CD4-positive, alpha-beta memory T cell (primary cell): ENCODE measurements around the gene B4GALNT2. TPM values are rescaled to one million over a fixed set of nuclear protein-coding genes. Genes with fewer than 3 reads are reported as not detected.

Experiments used
- CTCF ChIA-PET: fragments of 350-600 bp; sonication (Branson Sonifier 250); formaldehyde crosslinking; loops from one replicate; lab custom pipeline; 2021; ENCODE audit warnings: inconsistent platforms; ENCODE audit not compliant: partially characterized antibody; lab: Charles Lee
- POLR2A ChIA-PET: fragments of 350-600 bp; sonication (Branson Sonifier 250); formaldehyde crosslinking; loops from one replicate; lab custom pipeline; 2021; ENCODE audit not compliant: partially characterized antibody; lab: Charles Lee
- DNase-seq, 5 donors: peaks; one replicate each; pipeline versions ENCODE4 v3.0.0 to v3.0.0-alpha.2; 2020 to 2022; ENCODE audit warnings: mixed read lengths in 1 of 5
- H3K27ac ChIP-seq: one replicate; pipeline ENCODE4 v1.7.0; 2013; ENCODE audit warnings: low read depth, low read length
- H3K27me3 ChIP-seq: 2 replicates; pipeline ENCODE4 v1.7.0; 2013; ENCODE audit warnings: mild to moderate bottlenecking, low read length, moderate library complexity; ENCODE audit not compliant: insufficient read depth
- H3K36me3 ChIP-seq: 2 replicates; pipeline ENCODE4 v1.7.0; 2013; ENCODE audit warnings: mild to moderate bottlenecking, low read length, moderate library complexity; ENCODE audit not compliant: insufficient read depth
- H3K4me1 ChIP-seq: 2 replicates; pipeline ENCODE4 v1.7.0; 2013; ENCODE audit warnings: mild to moderate bottlenecking, low read length, moderate library complexity; ENCODE audit not compliant: insufficient read depth
- H3K4me3 ChIP-seq, 2 donors: one replicate each; pipeline ENCODE4 v1.7.0; 2013; ENCODE audit warnings: low read length in 2 of 2, mild to moderate bottlenecking in 1 of 2
- H3K9me3 ChIP-seq, 2 donors: one replicate each; pipeline ENCODE4 v1.7.0; 2013; ENCODE audit warnings: low read length in 2 of 2, control low read depth in 1 of 2; ENCODE audit not compliant: control insufficient read depth in 1 of 2
- H3K27ac Mint-ChIP-seq, 7 donors: one replicate each; pipeline ENCODE4 v1.8.0; 2020 to 2021; ENCODE audit warnings: mixed read lengths in 7 of 7, mild to moderate bottlenecking in 6 of 7, inconsistent platforms in 3 of 7, moderate library complexity in 3 of 7
- H3K27me3 Mint-ChIP-seq, 2 donors: one replicate each; pipeline ENCODE4 v1.8.0; 2020 to 2021; ENCODE audit warnings: mixed read lengths in 2 of 2
- H3K36me3 Mint-ChIP-seq, 2 donors: one replicate each; pipeline ENCODE4 v1.8.0; 2020 to 2021; ENCODE audit warnings: mixed read lengths in 2 of 2, inconsistent platforms in 1 of 2, mild to moderate bottlenecking in 1 of 2
- H3K4me1 Mint-ChIP-seq, 4 donors: one replicate each; pipeline ENCODE4 v1.8.0; 2020 to 2021; ENCODE audit warnings: mixed read lengths in 4 of 4, mild to moderate bottlenecking in 1 of 4
- H3K4me3 Mint-ChIP-seq, 8 donors: one replicate each; pipeline ENCODE4 v1.8.0; 2020 to 2021; ENCODE audit warnings: mixed read lengths in 8 of 8, mild to moderate bottlenecking in 7 of 8, moderate library complexity in 6 of 8, inconsistent platforms in 3 of 8
- H3K9me3 Mint-ChIP-seq, 8 donors: one replicate each; pipeline ENCODE4 v1.8.0; 2020 to 2021; ENCODE audit warnings: mixed read lengths in 8 of 8, mild to moderate bottlenecking in 5 of 8, inconsistent platforms in 3 of 8, moderate library complexity in 1 of 8
- intact Hi-C: fragments of 100-400 bp; cut with micrococcal nuclease; formaldehyde crosslinking; loops from one replicate; pipeline ENCODE4 v1.15.1; 2023
- polyA plus RNA-seq, 2 donors: library from polyadenylated mRNA; unstranded; fragments of 300-500 nt; fragmentation: Illumina TruSeq; gene quantifications; one replicate each; pipeline ENCODE4 v1.2.3, GENCODE V29; 2021
- total RNA-seq, 2 experiments: library from RNA; stranded (reverse); gene quantifications; one replicate each; pipeline ENCODE4 v1.2.3, GENCODE V29; 2021

The B4GALNT2 gene
- total and polyA plus RNA-seq, 4 experiments from 2014 or later: 0.06 TPM; not detected in 2

- intact Hi-C loops: loop anchor here (5.0 kb wide), 2 partner anchors 299 to 1144 kb away; partner anchors contain the start of genes ATP5MC1 and NFE2L1
- Histone ChIP-seq H3K9me3 (no peaks in the 10 kb centered on the region), H3K36me3 (no peaks in the 10 kb centered on the region), H3K27ac (no peak overlapping the region), H3K27me3 (no peaks in the 10 kb centered on the region), H3K4me3 (no peak overlapping the region), H3K4me1 (peaks cover 15% of the 10 kb centered on the region)
- H3K27ac Mint-ChIP-seq: peak overlapping the region in 6 of 7 donors; percentile 2 to 99 (median 64)
- H3K36me3 Mint-ChIP-seq: peaks cover 0 to 14% of the 10 kb centered on the region in 2 donors
- CTCF ChIA-PET: interaction anchor here (0.7 to 5.5 kb wide), 9 partner anchors 10 to 298 kb away, joined by 3 to 120 read pairs (median 13); partner anchors contain the start of genes ABI3, ATP5MC1, GNGT2 and PHOSPHO1
- H3K4me3 Mint-ChIP-seq: peak overlapping the region in 2 of 8 donors; percentile 36 to 59
- POLR2A ChIA-PET: interaction anchor here (1.1 to 8.3 kb wide), 6 partner anchors 10 to 169 kb away, joined by 5 to 169 read pairs (median 23); partner anchors contain the start of genes ABI3, GNGT2 and PHOSPHO1
- H3K27me3 Mint-ChIP-seq: peaks cover 0 to 6% of the 10 kb centered on the region in 2 donors
- H3K9me3 Mint-ChIP-seq: peaks cover 0 to 15% (median 1%) of the 10 kb centered on the region in 8 donors
- H3K4me1 Mint-ChIP-seq: peaks cover 10 to 45% (median 20%) of the 10 kb centered on the region in 4 donors
- no peak for DNase-seq
These were observed 58.4 kb downstream of the B4GALNT2 start for GRCh38 chr17:49190932-49191331.

- Histone ChIP-seq H3K4me1 (peaks cover 15% of the 10 kb centered on the region), H3K9me3 (no peaks in the 10 kb centered on the region), H3K4me3 (peak overlapping the region; percentile 48 to 65), H3K27ac (peak overlapping the region; percentile 86), H3K27me3 (no peaks in the 10 kb centered on the region), H3K36me3 (no peaks in the 10 kb centered on the region)
- Mint-ChIP-seq H3K4me1 (peaks cover 10 to 45% (median 20%) of the 10 kb centered on the region in 4 donors), H3K36me3 (peaks cover 0 to 14% of the 10 kb centered on the region in 2 donors), H3K27ac (peak overlapping the region; percentile 95 to 100 (median 97)), H3K27me3 (peaks cover 0 to 6% of the 10 kb centered on the region in 2 donors), H3K4me3 (peak overlapping the region; percentile 89 to 99 (median 91)), H3K9me3 (peaks cover 0 to 13% (median 0%) of the 10 kb centered on the region in 8 donors)
- intact Hi-C loops: loop anchor here (5.0 kb wide), 2 partner anchors 299 to 1144 kb away; partner anchors contain the start of genes ATP5MC1 and NFE2L1
- ChIA-PET POLR2A (interaction anchor here (0.6 to 8.3 kb wide), 14 partner anchors 10 to 1318 kb away, joined by 3 to 169 read pairs (median 6); partner anchors contain the start of genes ABI3, ATP5MC1, GNGT2 and PHOSPHO1), CTCF (interaction anchor here (0.9 to 5.5 kb wide), 9 partner anchors 9 to 299 kb away, joined by 3 to 120 read pairs (median 15); partner anchors contain the start of genes ABI3, ATP5MC1, GNGT2 and PHOSPHO1)
- no peak for DNase-seq
These were observed 58.9 kb downstream of the B4GALNT2 start for GRCh38 chr17:49191409-49191916.

- Mint-ChIP-seq H3K4me1 (peaks cover 10 to 45% (median 20%) of the 10 kb centered on the region in 4 donors), H3K4me3 (peak overlapping the region; percentile 89 to 99 (median 91)), H3K27me3 (peaks cover 0 to 6% of the 10 kb centered on the region in 2 donors), H3K9me3 (peaks cover 0 to 13% (median 0%) of the 10 kb centered on the region in 8 donors), H3K27ac (peak overlapping the region; percentile 95 to 100 (median 97)), H3K36me3 (peaks cover 0 to 14% of the 10 kb centered on the region in 2 donors)
- H3K4me3 ChIP-seq: peak overlapping the region; percentile 48 to 65
- POLR2A ChIA-PET: interaction anchor here (0.6 to 8.3 kb wide), 20 partner anchors 9 to 1319 kb away, joined by 3 to 169 read pairs (median 5); partner anchors contain the start of genes ABI3, ATP5MC1, GNGT2 and PHOSPHO1
- peak overlapping the region; percentile 86 for H3K27ac ChIP-seq
- intact Hi-C loops: loop anchor here (1.0 to 5.0 kb wide), 8 partner anchors 12 to 1145 kb away; partner anchors contain the start of genes ATP5MC1, KAT7, NFE2L1 and ZNF652
- CTCF ChIA-PET: interaction anchor here (0.6 to 5.5 kb wide), 11 partner anchors 8 to 299 kb away, joined by 3 to 120 read pairs (median 13); partner anchors contain the start of genes ABI3, ATP5MC1, GNGT2 and PHOSPHO1
- H3K9me3 ChIP-seq: no peaks in the 10 kb centered on the region
- H3K27me3 ChIP-seq: no peaks in the 10 kb centered on the region
- peak; percentile 85 to 95 (median 91) for DNase-seq
- H3K4me1 ChIP-seq: peaks cover 15% of the 10 kb centered on the region
- H3K36me3 ChIP-seq: no peaks in the 10 kb centered on the region
These were observed 59.6 kb downstream of the B4GALNT2 start for GRCh38 chr17:49191917-49192741.

GRCh38 chr17:49193513-49194296 is 61.1 kb downstream of the B4GALNT2 start:
- POLR2A ChIA-PET: interaction anchor here (1.3 to 8.3 kb wide), 11 partner anchors 7 to 286 kb away, joined by 3 to 169 read pairs (median 5); partner anchors contain the start of genes ABI3, GNGT2, SNF8 and UBE2Z
- Mint-ChIP-seq H3K4me1 (peaks cover 10 to 45% (median 20%) of the 10 kb centered on the region in 4 donors), H3K36me3 (peaks cover 0 to 14% of the 10 kb centered on the region in 2 donors), H3K27me3 (peaks cover 0 to 6% of the 10 kb centered on the region in 2 donors), H3K27ac (peak overlapping the region; percentile 95 to 100 (median 97)), H3K9me3 (peaks cover 0 to 13% (median 0%) of the 10 kb centered on the region in 8 donors), H3K4me3 (peak overlapping the region; percentile 89 to 99 (median 91))
- H3K27me3 ChIP-seq: no peaks in the 10 kb centered on the region
- DNase-seq: peak in 2 of 5 donors; percentile 17 to 21
- CTCF ChIA-PET: interaction anchor here (0.6 to 5.5 kb wide), 6 partner anchors 10 to 34 kb away, joined by 3 to 120 read pairs (median 16); partner anchors contain the start of gene PHOSPHO1
- H3K36me3 ChIP-seq: no peaks in the 10 kb centered on the region
- no peaks in the 10 kb centered on the region for H3K9me3 ChIP-seq
- H3K4me3 ChIP-seq: peak overlapping the region; percentile 48 to 65
- H3K27ac ChIP-seq: peak overlapping the region; percentile 86
- H3K4me1 ChIP-seq: peaks cover 15% of the 10 kb centered on the region
- intact Hi-C loops: loop anchor here (1.0 to 5.0 kb wide), 3 partner anchors 17 to 1146 kb away; partner anchors contain the start of genes ABI3, ATP5MC1, GNGT2 and NFE2L1

GRCh38 chr17:49194297-49194607 is 61.7 kb downstream of the B4GALNT2 start:
- peak overlapping the region; percentile 54 to 99 (median 90) for H3K4me3 Mint-ChIP-seq
- Histone ChIP-seq H3K36me3 (no peaks in the 10 kb centered on the region), H3K4me3 (no peak overlapping the region), H3K27me3 (no peaks in the 10 kb centered on the region), H3K9me3 (no peaks in the 10 kb centered on the region), H3K4me1 (peaks cover 15% of the 10 kb centered on the region), H3K27ac (no peak overlapping the region)
- H3K9me3 Mint-ChIP-seq: peaks cover 0 to 13% (median 0%) of the 10 kb centered on the region in 8 donors
- POLR2A ChIA-PET: interaction anchor here (3.4 to 8.3 kb wide), 3 partner anchors 20 to 32 kb away, joined by 24 to 169 read pairs (median 82); partner anchors contain the start of genes ABI3 and GNGT2
- H3K4me1 Mint-ChIP-seq: peaks cover 10 to 45% (median 20%) of the 10 kb centered on the region in 4 donors
- CTCF ChIA-PET: interaction anchor here (0.6 to 5.5 kb wide), 4 partner anchors 9 to 34 kb away, joined by 3 to 120 read pairs (median 12); partner anchors contain the start of gene PHOSPHO1
- H3K27me3 Mint-ChIP-seq: peaks cover 0 to 6% of the 10 kb centered on the region in 2 donors
- intact Hi-C loops: loop anchor here (5.0 kb wide), 2 partner anchors 302 to 1147 kb away; partner anchors contain the start of genes ATP5MC1 and NFE2L1
- DNase-seq: no peak
- H3K36me3 Mint-ChIP-seq: peaks cover 0 to 14% of the 10 kb centered on the region in 2 donors
- peak overlapping the region in 6 of 7 donors; percentile 20 to 99 (median 96) for H3K27ac Mint-ChIP-seq
